Panc1 (cell line): ENCODE measurements around the gene FKTN. TPM values are rescaled to one million over a fixed set of nuclear protein-coding genes. Genes with fewer than 3 reads are reported as not detected.

Experiments used
- ATAC-seq: fragments of 200-7000 bp; cut with Tn5 transposase; 2 replicates; pipeline ENCODE4 v1.9.1; 2020; ENCODE audit warnings: mild to moderate bottlenecking, moderate library complexity
- BruUV-seq: library from RNA; stranded (reverse); fragments of 400-500 nt; replicated peaks from 2 replicates; lab custom pipeline; 2021; lab: Mats Ljungman, UMichigan
- CTCF ChIA-PET: fragments of 300-600 bp; sonication (Branson Sonifier 250); formaldehyde crosslinking; loops from one replicate; lab custom pipeline; 2022; ENCODE audit warnings: antibody characterized with exemption; lab: Charles Lee
- POLR2A ChIA-PET: fragments of 300-600 bp; sonication (Branson Sonifier 250); formaldehyde crosslinking; loops from one replicate; lab custom pipeline; 2022; ENCODE audit warnings: antibody characterized with exemption; lab: Charles Lee
- DNase-seq: peaks from one replicate; pipeline ENCODE4 v3.0.0-alpha.2; 2010; ENCODE audit warnings: low read depth, low spot score
- H3K27ac ChIP-seq: 2 replicates; pipeline ENCODE4 v1.5.1; 2011; ENCODE audit warnings: mild to moderate bottlenecking, low read length, inconsistent platforms
- H3K27me3 ChIP-seq: fragments of 200-500 bp; sonication (Bioruptor generic); 2 replicates; pipeline ENCODE4 v1.6.0; 2014; ENCODE audit warnings: low read length, inconsistent platforms; ENCODE audit not compliant: control insufficient read depth, insufficient read depth
- H3K36me3 ChIP-seq: fragments of 200-500 bp; sonication (Bioruptor generic); 2 replicates; pipeline ENCODE4 v1.5.1; 2014; ENCODE audit warnings: inconsistent platforms, mild to moderate bottlenecking, low read length, moderate library complexity; ENCODE audit not compliant: control insufficient read depth, insufficient read depth
- H3K4me1 ChIP-seq: 2 replicates; pipeline ENCODE4 v1.5.1; 2011; ENCODE audit warnings: inconsistent platforms, mild to moderate bottlenecking, low read length, moderate library complexity; ENCODE audit not compliant: control insufficient read depth, insufficient read depth
- H3K4me3 ChIP-seq, 2 experiments: 2 replicates each; pipeline ENCODE4 v1.5.1; 2011 to 2012; ENCODE audit warnings: low read depth in 2 of 2, low read length in 2 of 2, mild to moderate bottlenecking in 2 of 2, inconsistent platforms in 1 of 2, moderate library complexity in 1 of 2
- H3K9me3 ChIP-seq: fragments of 200-500 bp; sonication (Bioruptor generic); 2 replicates; pipeline ENCODE4 v1.5.1; 2014; ENCODE audit warnings: low read depth, mild to moderate bottlenecking, inconsistent platforms, low read length, moderate library complexity; ENCODE audit not compliant: control insufficient read depth, insufficient read depth
- CTCF ChIP-seq: fragments of 450-650 bp; IDR thresholded peaks from 2 replicates; pipeline ENCODE4 v1.5.1; 2017; ENCODE audit warnings: mild to moderate bottlenecking
- POLR2AphosphoS5 ChIP-seq: IDR thresholded peaks from 2 replicates; pipeline ENCODE4 v1.6.1; 2012; ENCODE audit warnings: mild to moderate bottlenecking, low read depth, low read length, moderate library complexity
- REST ChIP-seq, 2 experiments: IDR thresholded peaks; 2 replicates each; pipeline ENCODE4 v1.6.1; 2011 to 2012; ENCODE audit warnings: low read depth in 2 of 2, control low read depth in 1 of 2, low read length in 1 of 2, mild to moderate bottlenecking in 1 of 2, moderate library complexity in 1 of 2; ENCODE audit not compliant: insufficient read depth in 1 of 2
- SIN3A ChIP-seq: IDR thresholded peaks from 2 replicates; pipeline ENCODE4 v1.6.1; 2012; ENCODE audit warnings: low read depth, mild to moderate bottlenecking, low read length, moderate library complexity, borderline replicate concordance; ENCODE audit not compliant: insufficient read depth
- TCF7L2 ChIP-seq: IDR thresholded peaks from 2 replicates; pipeline ENCODE4 v1.6.1; 2011; ENCODE audit warnings: mild to moderate bottlenecking, low read depth, low read length, inconsistent platforms
- in situ Hi-C: cut with HindIII; loops from 2 replicates; pipeline ENCODE4 v1.10.0; 2016; ENCODE audit warnings: low sequenced_read_pairs, low pct_unique_long_range_greater_than_20kb
- intact Hi-C: fragments of 100-400 bp; cut with micrococcal nuclease; formaldehyde crosslinking; loops from one replicate; pipeline ENCODE4 v1.10.0; 2022; ENCODE audit not compliant: unreplicated experiment
- total RNA-seq: library from RNA; stranded (reverse); gene quantifications from one replicate; pipeline ENCODE4 v1.2.1, GENCODE V29; 2021; ENCODE audit not compliant: unreplicated experiment

The FKTN gene
- total RNA-seq, 1 experiment from 2014 or later = 15.2 TPM

- Histone ChIP-seq H3K27me3 (no peaks in the 10 kb centered on the region), H3K4me3 (no peak overlapping the region), H3K4me1 (no peaks in the 10 kb centered on the region), H3K36me3 (no peaks in the 10 kb centered on the region), H3K27ac (no peak overlapping the region), H3K9me3 (no peaks in the 10 kb centered on the region)
- intact Hi-C loops = no loop called here
- in situ Hi-C loops = no loop called here
- no peak for DNase-seq
- no peak for ATAC-seq
- CTCF ChIA-PET = no interaction called here
- TF ChIP-seq CTCF (no peak), SIN3A (no peak), POLR2AphosphoS5 (no peak), TCF7L2 (no peak), REST (IDR thresholded peaks at IDR 0.05; ENCODE audit: insufficient read depth in 1 of 2, low read depth in 2 of 2, low read length in 1 of 2) (no peak)
- BruUV-seq = no TSS peak
- POLR2A ChIA-PET = no interaction called here
These were observed 112.4 kb downstream of the FKTN start for GRCh38 chr9:105670315-105670714.

- ATAC-seq (no peak), DNase-seq (no peak)
- ChIA-PET POLR2A (no interaction called here), CTCF (no interaction called here)
- no peak overlapping the region for H3K4me3 ChIP-seq
- TF ChIP-seq SIN3A = no peak
- no peak for TF ChIP-seq REST (IDR thresholded peaks at IDR 0.05; ENCODE audit: insufficient read depth in 1 of 2, low read depth in 2 of 2, low read length in 1 of 2)
- no peak for TF ChIP-seq TCF7L2
- no peak for TF ChIP-seq CTCF
- no peak for TF ChIP-seq POLR2AphosphoS5
- in situ Hi-C loops (no loop called here), intact Hi-C loops (no loop called here)
- no peaks in the 10 kb centered on the region for H3K4me1 ChIP-seq
- H3K27ac ChIP-seq = no peak overlapping the region
- no peaks in the 10 kb centered on the region for H3K36me3 ChIP-seq
- H3K9me3 ChIP-seq = no peaks in the 10 kb centered on the region
- H3K27me3 ChIP-seq = no peaks in the 10 kb centered on the region
- BruUV-seq = no TSS peak
These were observed 112.8 kb downstream of the FKTN start for GRCh38 chr9:105670775-105671174.
